ENCODE results near the gene C1orf210. TPM values are rescaled to one million over a fixed set of nuclear protein-coding genes. Genes with fewer than 3 reads are reported as not detected.

C1orf210 gene
- total RNA-seq, 1 donor from 2014 or later: 9.9 TPM

DNA sequence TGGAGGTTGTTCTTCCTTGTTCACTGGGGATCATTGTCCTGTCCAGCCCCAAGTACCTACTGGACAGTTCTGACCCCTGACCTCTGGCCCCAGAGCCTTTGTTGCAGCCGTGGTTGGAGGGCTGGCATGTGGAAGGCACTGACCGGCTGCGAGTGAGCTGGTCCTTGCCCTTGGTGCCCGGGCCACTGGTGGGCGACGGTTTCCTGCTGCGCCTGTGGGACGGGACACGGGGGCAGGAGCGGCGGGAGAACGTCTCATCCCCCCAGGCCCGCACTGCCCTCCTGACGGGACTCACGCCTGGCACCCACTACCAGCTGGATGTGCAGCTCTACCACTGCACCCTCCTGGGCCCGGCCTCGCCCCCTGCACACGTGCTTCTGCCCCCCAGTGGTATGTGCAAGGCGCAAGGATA is 26.8 kb upstream of the C1orf210 start:
- TF ChIP-seq, protein P1, sequence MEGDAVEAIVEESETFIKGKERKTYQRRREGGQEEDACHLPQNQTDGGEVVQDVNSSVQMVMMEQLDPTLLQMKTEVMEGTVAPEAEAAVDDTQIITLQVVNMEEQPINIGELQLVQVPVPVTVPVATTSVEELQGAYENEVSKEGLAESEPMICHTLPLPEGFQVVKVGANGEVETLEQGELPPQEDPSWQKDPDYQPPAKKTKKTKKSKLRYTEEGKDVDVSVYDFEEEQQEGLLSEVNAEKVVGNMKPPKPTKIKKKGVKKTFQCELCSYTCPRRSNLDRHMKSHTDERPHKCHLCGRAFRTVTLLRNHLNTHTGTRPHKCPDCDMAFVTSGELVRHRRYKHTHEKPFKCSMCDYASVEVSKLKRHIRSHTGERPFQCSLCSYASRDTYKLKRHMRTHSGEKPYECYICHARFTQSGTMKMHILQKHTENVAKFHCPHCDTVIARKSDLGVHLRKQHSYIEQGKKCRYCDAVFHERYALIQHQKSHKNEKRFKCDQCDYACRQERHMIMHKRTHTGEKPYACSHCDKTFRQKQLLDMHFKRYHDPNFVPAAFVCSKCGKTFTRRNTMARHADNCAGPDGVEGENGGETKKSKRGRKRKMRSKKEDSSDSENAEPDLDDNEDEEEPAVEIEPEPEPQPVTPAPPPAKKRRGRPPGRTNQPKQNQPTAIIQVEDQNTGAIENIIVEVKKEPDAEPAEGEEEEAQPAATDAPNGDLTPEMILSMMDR (conservative IDR thresholded peaks at IDR 0.05): no peak
- no peaks in the 10 kb centered on the region for H3K27me3 Mint-ChIP-seq
- DNase-seq (ENCODE audit: extremely low spot score, unreplicated experiment): no peak
- H3K9me3 Mint-ChIP-seq: no peaks in the 10 kb centered on the region
- no peak overlapping the region for H3K4me3 Mint-ChIP-seq
- no peaks in the 10 kb centered on the region for H3K4me1 Mint-ChIP-seq (ENCODE audit: unreplicated experiment)
- no peak overlapping the region for H3K27ac Mint-ChIP-seq
- no peaks in the 10 kb centered on the region for H3K36me3 Mint-ChIP-seq

DNA sequence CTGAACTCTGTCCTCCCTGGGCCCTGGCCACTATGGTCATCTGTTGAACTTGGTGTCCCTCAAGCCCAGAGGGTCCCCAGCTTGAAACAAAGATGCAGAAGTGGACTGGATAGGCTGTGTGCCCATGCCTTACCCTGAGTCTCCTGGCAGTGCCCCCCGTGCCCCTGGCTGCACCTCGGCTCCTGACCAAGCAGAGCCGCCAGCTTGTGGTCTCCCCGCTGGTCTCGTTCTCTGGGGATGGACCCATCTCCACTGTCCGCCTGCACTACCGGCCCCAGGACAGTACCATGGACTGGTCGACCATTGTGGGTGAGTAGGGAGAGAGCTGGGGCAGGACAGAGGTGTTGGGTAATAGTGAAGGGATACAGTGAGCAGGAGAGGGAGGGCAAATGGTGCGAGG is 26.1 kb upstream of the C1orf210 start:
- Mint-ChIP-seq H3K36me3 (no peaks in the 10 kb centered on the region), H3K27me3 (no peaks in the 10 kb centered on the region), H3K9me3 (no peaks in the 10 kb centered on the region), H3K4me1 (ENCODE audit: unreplicated experiment) (no peaks in the 10 kb centered on the region), H3K27ac (no peak overlapping the region), H3K4me3 (no peak overlapping the region)
- TF ChIP-seq, protein P1 (conservative IDR thresholded peaks at IDR 0.05): no peak
- no peak for DNase-seq (ENCODE audit: extremely low spot score, unreplicated experiment)

DNA sequence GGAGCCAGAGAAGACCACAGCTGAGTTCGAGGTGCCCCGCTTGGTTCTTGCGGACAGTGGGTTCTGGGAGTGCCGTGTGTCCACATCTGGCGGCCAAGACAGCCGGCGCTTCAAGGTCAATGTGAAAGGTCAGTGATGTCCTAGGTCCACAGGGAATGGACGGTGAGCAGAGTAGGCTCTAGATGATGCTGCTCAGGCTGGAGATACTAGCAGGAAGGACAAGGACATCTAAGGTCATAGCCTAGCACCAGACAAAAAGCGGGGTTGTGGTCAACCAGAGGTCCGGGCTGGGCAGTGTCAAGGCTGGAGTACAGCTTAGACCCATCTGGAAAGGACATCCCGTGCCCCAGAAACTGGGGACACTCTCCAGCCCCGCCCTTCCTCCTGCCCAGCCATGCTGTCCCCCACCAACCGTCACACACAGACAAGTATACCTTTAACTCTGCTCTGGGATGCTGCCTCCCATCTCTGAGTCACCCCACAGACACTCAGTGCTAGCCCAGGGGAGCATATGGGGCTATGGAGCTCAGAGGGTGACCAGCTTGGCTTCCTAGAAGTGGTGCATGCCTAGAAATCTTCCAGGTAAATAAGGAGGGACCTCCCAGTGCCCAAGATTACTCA is 24.1 kb upstream of the C1orf210 start:
- Mint-ChIP-seq H3K27me3 (no peaks in the 10 kb centered on the region), H3K9me3 (no peaks in the 10 kb centered on the region), H3K4me1 (ENCODE audit: unreplicated experiment) (peaks cover under 1% of the 10 kb centered on the region), H3K27ac (no peak overlapping the region), H3K4me3 (no peak overlapping the region), H3K36me3 (no peaks in the 10 kb centered on the region)
- TF ChIP-seq, protein P1 (conservative IDR thresholded peaks at IDR 0.05): no peak
- no peak for DNase-seq (ENCODE audit: extremely low spot score, unreplicated experiment)

DNA sequence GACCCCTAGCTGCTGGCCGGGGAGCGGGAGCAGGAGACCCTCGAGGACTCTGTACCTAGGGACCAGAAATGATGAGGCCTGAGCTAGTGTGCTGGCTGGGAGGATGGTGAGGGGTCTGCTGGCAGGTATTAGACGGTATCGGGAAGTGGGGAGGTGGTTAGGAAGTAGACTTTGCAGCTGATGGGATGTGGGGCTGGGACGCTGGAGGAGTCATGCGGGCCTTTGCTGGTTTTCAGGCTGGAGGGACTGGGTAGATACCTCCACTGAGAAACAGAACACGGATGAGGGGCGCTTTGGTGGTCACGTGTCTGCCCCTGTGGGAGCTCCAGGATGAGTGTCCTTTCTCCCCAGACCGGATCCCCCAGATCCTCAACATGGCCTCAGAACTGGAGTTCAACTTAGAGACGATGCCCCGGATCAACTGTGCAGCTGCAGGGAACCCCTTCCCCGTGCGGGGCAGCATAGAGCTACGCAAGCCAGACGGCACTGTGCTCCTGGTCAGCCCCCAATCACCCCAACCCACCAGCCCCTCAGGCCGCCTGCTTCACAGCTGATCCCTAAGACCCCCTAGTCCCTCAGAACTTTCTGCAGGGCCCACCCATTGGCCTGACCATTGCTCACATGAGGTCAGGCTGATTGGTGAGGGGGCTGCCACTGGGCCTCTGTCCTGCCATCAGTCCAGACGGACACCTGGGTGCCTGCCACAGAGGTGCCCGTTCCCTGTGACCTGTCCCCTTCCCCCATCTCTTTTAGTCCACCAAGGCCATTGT is 23.4 kb upstream of the C1orf210 start:
- Mint-ChIP-seq H3K27me3 (peaks cover 4% of the 10 kb centered on the region), H3K9me3 (no peaks in the 10 kb centered on the region), H3K36me3 (no peaks in the 10 kb centered on the region), H3K27ac (no peak overlapping the region), H3K4me3 (no peak overlapping the region), H3K4me1 (ENCODE audit: unreplicated experiment) (peaks cover 6% of the 10 kb centered on the region)
- TF ChIP-seq, protein P1 (conservative IDR thresholded peaks at IDR 0.05): no peak
- DNase-seq (ENCODE audit: extremely low spot score, unreplicated experiment): no peak

DNA sequence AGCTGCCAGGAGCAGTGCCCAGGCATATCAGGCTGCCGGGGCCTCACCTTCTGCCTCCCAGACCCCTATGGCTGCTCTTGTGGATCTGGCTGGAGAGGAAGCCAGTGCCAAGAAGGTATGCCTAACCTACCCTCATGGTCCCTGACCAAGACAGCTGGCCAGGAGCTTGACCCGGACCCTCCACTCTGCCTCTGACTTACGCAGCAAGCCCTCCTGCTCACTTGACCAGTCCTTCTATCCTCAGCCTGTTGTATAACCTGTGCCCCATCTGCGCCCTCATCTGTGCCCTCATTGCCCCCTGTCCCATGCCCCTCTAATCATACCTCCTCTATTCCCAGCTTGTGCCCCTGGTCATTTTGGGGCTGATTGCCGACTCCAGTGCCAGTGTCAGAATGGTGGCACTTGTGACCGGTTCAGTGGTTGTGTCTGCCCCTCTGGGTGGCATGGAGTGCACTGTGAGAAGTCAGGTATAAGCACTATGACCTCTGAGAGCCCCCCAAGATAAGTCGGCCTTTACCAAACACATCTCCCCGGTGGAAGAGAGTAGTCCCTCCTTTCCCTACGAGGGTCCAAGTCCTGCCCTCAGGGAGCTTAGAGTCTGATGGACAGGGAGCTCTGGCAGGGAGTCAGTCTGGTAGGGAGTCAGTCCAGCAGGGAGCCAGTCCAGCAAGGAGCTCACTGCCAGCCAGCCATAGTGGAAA is 22.2 kb upstream of the C1orf210 start:
- Mint-ChIP-seq H3K36me3 (no peaks in the 10 kb centered on the region), H3K9me3 (no peaks in the 10 kb centered on the region), H3K4me1 (ENCODE audit: unreplicated experiment) (peaks cover 12% of the 10 kb centered on the region), H3K4me3 (no peak overlapping the region), H3K27me3 (peaks cover 4% of the 10 kb centered on the region), H3K27ac (no peak overlapping the region)
- TF ChIP-seq, protein P1 (conservative IDR thresholded peaks at IDR 0.05): no peak
- no peak for DNase-seq (ENCODE audit: extremely low spot score, unreplicated experiment)

All from type B pancreatic cell (in vitro differentiated cells).